HG03565 (cell line): Measurements from ENCODE around the gene SLC51B.
"Not testable (repeated sequence)": the region's sequence is repeated elsewhere in the genome, so short reads cannot be mapped to it uniquely, and the experiment has no call there.

Experiments
- ATAC-seq: cut with Tn5 transposase; IDR thresholded peaks from one replicate; pipeline ENCODE4 v1.9.1; 2021; ENCODE audit warnings: mild to moderate bottlenecking, moderate library complexity; ENCODE audit not compliant: unreplicated experiment

SLC51B gene

DNA sequence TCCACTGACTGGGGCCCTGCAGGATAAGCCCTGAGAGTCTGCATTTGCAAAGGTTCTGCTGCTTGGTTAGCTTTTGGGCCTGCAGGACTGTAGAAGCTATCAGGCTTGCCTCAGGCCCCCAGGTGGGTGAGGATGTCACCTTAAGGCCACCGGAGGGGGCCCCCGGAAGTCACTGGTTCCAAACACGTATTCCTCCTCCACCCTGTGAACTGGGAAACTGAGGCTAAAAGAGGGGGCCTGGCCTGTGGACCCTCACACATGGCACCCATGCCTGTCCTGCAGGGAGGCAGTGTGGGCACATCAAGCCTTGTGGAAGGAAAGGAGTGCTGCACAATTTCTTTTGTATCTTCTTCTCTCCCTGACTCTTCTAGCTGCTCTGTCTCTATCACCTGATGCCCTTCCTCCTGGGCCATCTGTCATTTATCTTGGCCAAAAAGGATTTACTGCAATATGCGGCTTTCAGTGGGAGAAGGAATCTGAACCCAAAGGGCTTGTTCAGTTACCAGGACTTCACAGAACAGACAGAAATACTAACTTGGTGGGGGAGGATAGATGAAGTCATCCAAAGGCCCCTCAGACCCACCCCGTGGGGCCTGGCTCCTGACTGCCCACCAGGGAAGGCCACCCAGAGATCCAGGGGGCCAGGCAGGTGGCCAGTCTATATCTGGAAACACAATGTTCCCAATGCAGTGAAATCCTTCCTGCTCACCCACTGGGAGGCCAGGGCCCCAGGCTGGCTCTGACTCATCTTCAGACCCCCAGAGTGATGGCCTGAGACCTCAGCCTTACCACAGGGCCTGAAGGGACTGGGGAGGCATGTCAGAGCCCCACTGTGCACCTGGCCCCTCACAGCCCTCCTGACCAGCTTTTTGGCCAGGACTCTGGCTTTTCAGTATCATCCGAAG, 51.5 kb downstream of the SLC51B start:
- no peak for ATAC-seq

GRCh38 chr15:65097651-65098263, 52.6 kb downstream of the SLC51B start:
- ATAC-seq, result no peak

GRCh38 chr15:65099336-65099735, 54.1 kb downstream of the SLC51B start:
- no peak for ATAC-seq

GRCh38 chr15:65099801-65100200, 54.6 kb downstream of the SLC51B start:
- not testable (repeated sequence) for ATAC-seq

DNA sequence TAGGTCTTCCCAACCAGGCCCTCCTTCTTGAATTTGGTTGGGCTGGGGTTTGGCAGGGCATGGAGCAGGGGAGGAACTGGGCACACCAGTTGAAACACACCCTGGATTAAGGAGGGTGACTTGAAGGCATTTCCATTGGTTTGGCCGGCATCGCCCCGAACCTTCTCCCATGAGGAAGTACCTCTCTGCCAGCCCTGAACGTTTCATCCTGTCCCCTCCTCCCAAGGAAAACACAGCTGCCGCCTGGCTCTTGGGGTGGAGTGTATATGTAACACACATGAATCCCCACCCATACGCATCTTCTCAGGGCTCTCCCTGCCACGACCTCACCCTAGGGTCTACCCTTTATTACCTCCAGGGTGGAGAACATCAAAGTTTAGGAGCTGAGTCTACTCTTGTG, 55.3 kb downstream of the SLC51B start:
- ATAC-seq, result no peak

DNA sequence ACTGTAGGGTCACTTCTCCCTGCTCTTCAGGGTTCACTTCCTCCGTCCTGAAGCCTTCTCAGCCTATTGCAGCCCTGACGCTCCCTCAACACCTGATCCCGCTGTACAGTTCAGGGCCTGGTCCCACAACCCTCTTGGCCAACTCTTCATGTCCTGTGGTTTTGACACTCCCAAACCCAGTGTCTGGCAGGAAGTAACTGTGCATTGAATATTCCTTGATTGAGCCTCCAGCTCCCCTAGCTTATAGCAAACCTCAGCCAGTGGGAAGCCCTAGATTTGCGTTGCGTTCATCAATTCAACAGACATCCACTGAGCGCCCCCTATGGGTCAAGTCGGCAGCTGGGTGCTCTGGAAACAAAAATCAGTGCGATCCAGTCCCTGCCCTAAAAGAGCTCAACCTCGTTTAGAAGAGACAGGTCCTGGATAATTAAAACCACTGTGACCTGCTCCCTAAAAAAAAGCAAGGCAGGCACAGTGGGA, 56.3 kb downstream of the SLC51B start:
- no peak for ATAC-seq

GRCh38 chr15:65101891-65102708, 56.9 kb downstream of the SLC51B start:
- ATAC-seq, result no peak

GRCh38 chr15:65102912-65103311, 57.7 kb downstream of the SLC51B start:
- no peak for ATAC-seq
